ENCODE data around the gene VAMP1.

DNA sequence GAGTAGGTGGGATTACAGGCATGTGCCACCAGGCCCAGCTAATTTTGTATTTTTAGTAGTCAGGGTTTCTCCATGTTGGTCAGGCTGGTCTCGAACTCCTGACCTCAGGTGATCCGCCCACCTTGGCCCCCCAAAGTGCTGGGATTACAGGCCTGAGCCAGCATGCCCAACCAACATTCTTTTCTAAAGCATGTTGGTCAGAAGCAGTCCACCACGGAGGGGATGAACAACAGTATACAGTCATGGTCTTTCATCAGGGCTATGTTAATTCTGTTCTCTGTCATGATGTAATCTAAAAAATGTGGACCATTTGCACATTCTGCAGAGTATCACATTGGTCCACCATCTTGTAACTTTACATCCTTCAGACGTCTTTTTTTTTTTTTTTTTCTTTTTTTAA, 19.0 kb upstream of the VAMP1 start:
- TF ChIP-seq CTCF (IDR thresholded peaks at IDR 0.05) (no peak), POLR2A (IDR thresholded peaks at IDR 0.05) (no peak)
